Endothelial cell of umbilical vein (primary cell): Measurements from ENCODE around the gene APBB2. TPM values are rescaled to one million over a fixed set of nuclear protein-coding genes. Genes with fewer than 3 reads are reported as not detected.

Experiments used
- BruUV-seq: library from RNA; stranded (reverse); fragments of 400-500 nt; replicated peaks from 2 replicates; lab custom pipeline; 2021; lab: Mats Ljungman, UMichigan
- CTCF ChIA-PET: fragments of 300-600, 350-600 bp; sonication (Branson Sonifier 250); formaldehyde crosslinking; loops from one replicate; lab custom pipeline; 2021; ENCODE audit warnings: antibody characterized with exemption, inconsistent platforms; lab: Charles Lee
- POLR2A ChIA-PET: fragments of 300-600, 350-600 bp; sonication (Branson Sonifier 250); formaldehyde crosslinking; loops from one replicate; lab custom pipeline; 2021; ENCODE audit warnings: antibody characterized with exemption, inconsistent platforms; lab: Charles Lee
- DNase-seq: peaks from one replicate; pipeline ENCODE4 v3.0.0-alpha.2; 2011; ENCODE audit warnings: low read depth, low spot score
- FAIRE-seq: peaks from 2 replicates; lab custom pipeline; 2011; peaks lifted over from hg19 to GRCh38; lab: Jason Lieb, UNC
- H2AFZ ChIP-seq: 2 replicates; pipeline ENCODE4 v1.6.0; 2012; ENCODE audit warnings: low read depth, low read length, control low read depth, inconsistent platforms
- H3K27ac ChIP-seq: 2 replicates; pipeline ENCODE4 v1.5.1; 2011; ENCODE audit warnings: low read depth, mild to moderate bottlenecking, control low read depth, low read length, moderate library complexity; ENCODE audit not compliant: insufficient read depth
- H3K27me3 ChIP-seq, 2 experiments: 2 replicates each; pipeline versions ENCODE4 v1.6.0 to v1.6.1; 2011; ENCODE audit warnings: low read length in 2 of 2, mixed read lengths in 1 of 2; ENCODE audit not compliant: control insufficient read depth in 2 of 2, insufficient read depth in 2 of 2
- H3K36me3 ChIP-seq, 2 experiments: 2 replicates in 1 of 2; 3 replicates in 1 of 2; pipeline ENCODE4 v1.5.1; 2011; ENCODE audit warnings: low read length in 2 of 2, mild to moderate bottlenecking in 1 of 2, moderate library complexity in 1 of 2; ENCODE audit not compliant: control insufficient read depth in 2 of 2, insufficient read depth in 2 of 2; ENCODE audit errors: extremely low read depth in 1 of 2
- H3K4me1 ChIP-seq: 3 replicates; pipeline ENCODE4 v1.5.1; 2011; ENCODE audit warnings: mild to moderate bottlenecking, low read length; ENCODE audit not compliant: control insufficient read depth, insufficient read depth; ENCODE audit errors: extremely low read depth
- H3K4me2 ChIP-seq: 2 replicates; pipeline ENCODE4 v1.6.1; 2011; ENCODE audit warnings: low read length, control low read depth, mixed read lengths; ENCODE audit not compliant: insufficient read depth
- H3K4me3 ChIP-seq, 3 experiments: fragments of 200-600 bp in 1 of 3; sonication (generic), shearing (Covaris generic) in 1 of 3; replicated peaks in 1 of 3; 2 replicates each; pipeline ENCODE4 v1.5.1; 2011 to 2016; ENCODE audit warnings: control low read depth in 3 of 3, low read length in 3 of 3, mild to moderate bottlenecking in 2 of 3, inconsistent platforms in 1 of 3, low read depth in 1 of 3, moderate library complexity in 1 of 3; ENCODE audit not compliant: insufficient read depth in 1 of 3
- H3K79me2 ChIP-seq: 2 replicates; pipeline ENCODE4 v1.6.0; 2012; ENCODE audit warnings: low read length, inconsistent platforms; ENCODE audit not compliant: control insufficient read depth, insufficient read depth
- H3K9ac ChIP-seq: replicated peaks from 2 replicates; pipeline ENCODE3; 2011; ENCODE audit warnings: low read length, control low read depth; ENCODE audit not compliant: insufficient read depth; ENCODE audit errors: extremely low read depth
- H3K9me1 ChIP-seq: replicated peaks from 3 replicates; pipeline ENCODE4 v1.6.0; 2011; ENCODE audit warnings: mild to moderate bottlenecking, low read length; ENCODE audit not compliant: control insufficient read depth, insufficient read depth; ENCODE audit errors: extremely low read depth
- H3K9me3 ChIP-seq: replicated peaks from 2 replicates; pipeline ENCODE4 v1.5.1; 2012; ENCODE audit warnings: low read length, inconsistent platforms; ENCODE audit not compliant: control insufficient read depth, insufficient read depth
- H4K20me1 ChIP-seq: replicated peaks from 2 replicates; pipeline ENCODE3; 2011; ENCODE audit warnings: mild to moderate bottlenecking, low read length; ENCODE audit not compliant: control insufficient read depth, insufficient read depth; ENCODE audit errors: extremely low read depth
- EZH2 ChIP-seq: IDR thresholded peaks from 2 replicates; pipeline ENCODE4 v1.6.1; 2012; ENCODE audit warnings: borderline replicate concordance, low read depth, mild to moderate bottlenecking, moderate library complexity, low read length, inconsistent platforms; ENCODE audit not compliant: severe bottlenecking
- FOS ChIP-seq: IDR thresholded peaks from 2 replicates; pipeline ENCODE4 v1.6.1; 2011; ENCODE audit warnings: mild to moderate bottlenecking, low read length, moderate library complexity, borderline replicate concordance; ENCODE audit not compliant: insufficient read depth
- GATA2 ChIP-seq: IDR thresholded peaks from 2 replicates; pipeline ENCODE4 v1.7.0; 2011; ENCODE audit warnings: low read depth, mild to moderate bottlenecking, moderate library complexity, mixed read lengths, low read length; ENCODE audit not compliant: insufficient read length, insufficient read depth
- JUN ChIP-seq: IDR thresholded peaks from 2 replicates; pipeline ENCODE4 v1.6.1; 2011; ENCODE audit warnings: borderline replicate concordance, low read depth; ENCODE audit not compliant: insufficient read length, insufficient read depth
- MYC ChIP-seq: IDR thresholded peaks from one replicate; pipeline ENCODE4 v1.6.1; 2011; ENCODE audit warnings: mild to moderate bottlenecking, low read depth, low read length
- POLR2A ChIP-seq: IDR thresholded peaks from 2 replicates; pipeline ENCODE4 v1.6.1; 2012; ENCODE audit warnings: low read depth, mild to moderate bottlenecking, control low read depth, low read length
- POLR2AphosphoS5 ChIP-seq: IDR thresholded peaks from 2 replicates; pipeline ENCODE4 v1.6.1; 2012; ENCODE audit warnings: low read depth, mild to moderate bottlenecking, control low read depth, low read length, moderate library complexity; ENCODE audit not compliant: insufficient read depth
- dilution Hi-C: fragments of 300-500 bp; cut with MboI; formaldehyde crosslinking; loops from one replicate; pipeline ENCODE4 v1.15.0; 2019; ENCODE audit warnings: low sequenced_read_pairs; ENCODE audit not compliant: extremely low pct_ligation_motif_present
- intact Hi-C: fragments of 100-400 bp; cut with micrococcal nuclease; formaldehyde crosslinking; loops from one replicate; pipeline ENCODE4 v1.10.0; 2022
- polyA plus RNA-seq, 4 experiments: library from polyadenylated mRNA; depleted of rRNA in 3 of 4; stranded (reverse) in 3 of 4; unstranded in 1 of 4; fragments of >200 nt; gene quantifications; 2 replicates each; pipeline versions ENCODE4 v1.2.1 to v1.2.3, GENCODE V29; 2011 to 2012; ENCODE audit warnings: missing spikeins in 1 of 4
- total RNA-seq: library from RNA; stranded (reverse); gene quantifications from 2 replicates; pipeline ENCODE4 v1.2.3, GENCODE V29; 2021
- TF ChIP-seq, protein P1 (sequence below), 2 donors: IDR thresholded peaks; 1 replicate in 1 of 2; 2 replicates in 1 of 2; pipeline ENCODE4 v1.5.1; 2011; ENCODE audit warnings: low read length in 2 of 2, mild to moderate bottlenecking in 2 of 2, moderate library complexity in 2 of 2, control low read depth in 1 of 2, inconsistent platforms in 1 of 2, low read depth in 1 of 2; ENCODE audit not compliant: insufficient read depth in 1 of 2; ENCODE audit errors: extremely low read depth in 1 of 2
- TF ChIP-seq, protein P2 (sequence below): IDR thresholded peaks from 2 replicates; pipeline ENCODE4 v1.6.1; 2011; ENCODE audit not compliant: insufficient read depth, insufficient read length

Gene APBB2
- total and polyA plus RNA-seq, 2 donors (not counting 3 experiments of a cell fraction or from before 2014, with no cell fraction given): 79.8 to 124 TPM

GRCh38 chr4:41209901-41210300 lies 4.4 kb downstream of the APBB2 start:
- FAIRE-seq (no peak), DNase-seq (no peak)
- ChIA-PET CTCF (interaction anchor here (1.5 to 7.5 kb wide), 2 partner anchors 10 to 230 kb away, joined by 3 to 179 read pairs; no protein-coding TSS in a partner anchor), POLR2A (no interaction called here)
- intact Hi-C loops (loop anchor here (5.0 kb wide), 2 partner anchors 113 to 158 kb away; no protein-coding TSS in a partner anchor), dilution Hi-C loops (loop anchor here (25.0 kb wide), 1 partner anchor 273 kb away; no protein-coding TSS in a partner anchor)
- Histone ChIP-seq H3K27ac (no peak overlapping the region), H3K4me2 (no peak overlapping the region), H3K9ac (no peak overlapping the region), H3K36me3 (no peaks in the 10 kb centered on the region), H2AFZ (no peak overlapping the region), H3K27me3 (no peaks in the 10 kb centered on the region), H3K4me1 (peaks cover 44% of the 10 kb centered on the region), H3K79me2 (peaks cover 94% of the 10 kb centered on the region), H4K20me1 (no peaks in the 10 kb centered on the region), H3K9me3 (no peaks in the 10 kb centered on the region), H3K9me1 (no peaks in the 10 kb centered on the region), H3K4me3 (no peak overlapping the region)
- no TSS peak for BruUV-seq
- TF ChIP-seq, protein P1, sequence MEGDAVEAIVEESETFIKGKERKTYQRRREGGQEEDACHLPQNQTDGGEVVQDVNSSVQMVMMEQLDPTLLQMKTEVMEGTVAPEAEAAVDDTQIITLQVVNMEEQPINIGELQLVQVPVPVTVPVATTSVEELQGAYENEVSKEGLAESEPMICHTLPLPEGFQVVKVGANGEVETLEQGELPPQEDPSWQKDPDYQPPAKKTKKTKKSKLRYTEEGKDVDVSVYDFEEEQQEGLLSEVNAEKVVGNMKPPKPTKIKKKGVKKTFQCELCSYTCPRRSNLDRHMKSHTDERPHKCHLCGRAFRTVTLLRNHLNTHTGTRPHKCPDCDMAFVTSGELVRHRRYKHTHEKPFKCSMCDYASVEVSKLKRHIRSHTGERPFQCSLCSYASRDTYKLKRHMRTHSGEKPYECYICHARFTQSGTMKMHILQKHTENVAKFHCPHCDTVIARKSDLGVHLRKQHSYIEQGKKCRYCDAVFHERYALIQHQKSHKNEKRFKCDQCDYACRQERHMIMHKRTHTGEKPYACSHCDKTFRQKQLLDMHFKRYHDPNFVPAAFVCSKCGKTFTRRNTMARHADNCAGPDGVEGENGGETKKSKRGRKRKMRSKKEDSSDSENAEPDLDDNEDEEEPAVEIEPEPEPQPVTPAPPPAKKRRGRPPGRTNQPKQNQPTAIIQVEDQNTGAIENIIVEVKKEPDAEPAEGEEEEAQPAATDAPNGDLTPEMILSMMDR (IDR thresholded peaks at IDR 0.05; ENCODE audit: extremely low read depth in 1 of 2, insufficient read depth in 1 of 2, low read depth in 1 of 2, low read length in 2 of 2): no peak
- TF ChIP-seq GATA2 (no peak), JUN (no peak), POLR2AphosphoS5 (no peak), POLR2A (no peak)

GRCh38 chr4:41209187-41209586 lies 5.2 kb downstream of the APBB2 start:
- H3K27me3 ChIP-seq: no peaks in the 10 kb centered on the region
- no peak for FAIRE-seq
- peak overlapping the region; percentile 18 for H3K4me2 ChIP-seq
- no peaks in the 10 kb centered on the region for H3K9me1 ChIP-seq
- H3K27ac ChIP-seq: no peak overlapping the region
- H3K36me3 ChIP-seq: no peaks in the 10 kb centered on the region
- DNase-seq: no peak
- H3K4me3 ChIP-seq: no peak overlapping the region
- POLR2A ChIA-PET: no interaction called here
- no peak overlapping the region for H2AFZ ChIP-seq
- intact Hi-C loops (no loop called here), dilution Hi-C loops (loop anchor here (25.0 kb wide), 1 partner anchor 272 kb away; no protein-coding TSS in a partner anchor)
- CTCF ChIA-PET: interaction anchor here (0.6 to 1.2 kb wide), 4 partner anchors 49 to 285 kb away, joined by 3 to 4 read pairs (median 3); no protein-coding TSS in a partner anchor
- H3K9ac ChIP-seq: no peak overlapping the region
- no TSS peak for BruUV-seq
- H3K9me3 ChIP-seq: no peaks in the 10 kb centered on the region
- TF ChIP-seq, protein P1 (IDR thresholded peaks at IDR 0.05; ENCODE audit: extremely low read depth in 1 of 2, insufficient read depth in 1 of 2, low read depth in 1 of 2, low read length in 2 of 2): no peak
- TF ChIP-seq FOS (no peak), POLR2A (no peak), JUN (no peak), GATA2 (no peak), POLR2AphosphoS5 (no peak), EZH2 (no peak), MYC (no peak)
- TF ChIP-seq, protein P2, sequence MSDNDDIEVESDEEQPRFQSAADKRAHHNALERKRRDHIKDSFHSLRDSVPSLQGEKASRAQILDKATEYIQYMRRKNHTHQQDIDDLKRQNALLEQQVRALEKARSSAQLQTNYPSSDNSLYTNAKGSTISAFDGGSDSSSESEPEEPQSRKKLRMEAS: no peak
- peaks cover 48% of the 10 kb centered on the region for H3K4me1 ChIP-seq
- H3K79me2 ChIP-seq: peaks cover 99% of the 10 kb centered on the region
- no peaks in the 10 kb centered on the region for H4K20me1 ChIP-seq
